Measurements from ENCODE around the gene GOLGA1.

GOLGA1 gene

GRCh38 chr9:124890179-124890578, 50.7 kb downstream of the GOLGA1 start:
- peaks cover 18 to 65% (median 52%) of the 10 kb centered on the region in 10 experiments for H3K4me1 ChIP-seq
- H3K4me2 ChIP-seq = no peak overlapping the region; a peak in 1 of 22 replicates
- peak overlapping the region in 4 of 11 experiments; percentile 91 to 95 (median 94); a peak in 6 of 22 replicates for H3K27ac ChIP-seq
- no peak overlapping the region for H3K9ac ChIP-seq
- H3K4me3 ChIP-seq = no peak overlapping the region
- no peaks in the 10 kb centered on the region for H3K27me3 ChIP-seq
- no peak for TF ChIP-seq Cebpa-rat (IDR thresholded peaks at IDR 0.05)
- peaks cover 0 to 10% (median 0%) of the 10 kb centered on the region in 11 experiments; a peak in 4 of 22 replicates for H4K20me1 ChIP-seq
- H3K36me3 ChIP-seq = peaks cover 22 to 85% (median 43%) of the 10 kb centered on the region in 11 experiments
- H3K9me3 ChIP-seq (replicated peaks in 1 of 11) = no peaks in the 10 kb centered on the region

DNA sequence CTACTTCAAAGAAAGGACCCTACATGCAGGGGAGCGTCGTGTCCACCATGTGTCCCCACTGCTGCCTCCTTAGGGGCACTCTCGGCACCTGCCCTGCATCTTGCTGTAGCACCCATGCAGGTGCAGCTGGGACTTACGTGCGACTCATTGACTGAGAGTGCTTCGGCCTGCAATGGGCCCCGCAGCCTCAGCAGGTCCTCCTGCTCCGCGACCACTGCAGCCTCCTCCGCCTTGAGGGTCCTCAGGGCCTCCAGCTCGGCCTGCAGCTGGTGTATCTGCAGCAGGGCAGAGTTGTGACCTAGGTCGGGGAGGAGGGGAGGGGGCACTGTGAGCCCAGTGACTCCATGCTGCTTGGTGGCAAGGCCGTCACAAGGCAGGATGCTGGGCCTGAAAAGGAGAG, 51.9 kb downstream of the GOLGA1 start:
- H3K9me3 ChIP-seq (replicated peaks in 1 of 11) = no peaks in the 10 kb centered on the region
- peaks cover 0 to 10% (median 0%) of the 10 kb centered on the region in 11 experiments; a peak in 3 of 22 replicates for H4K20me1 ChIP-seq
- H3K9ac ChIP-seq = peak overlapping the region in 3 of 11 experiments; percentile 9 to 80 (median 20); a peak in 2 of 22 replicates
- peaks cover 22 to 92% (median 41%) of the 10 kb centered on the region in 11 experiments for H3K36me3 ChIP-seq
- H3K4me2 ChIP-seq = peak overlapping the region in 8 of 11 experiments; percentile 63 to 95 (median 90); a peak in 15 of 22 replicates
- no peak overlapping the region for H3K4me3 ChIP-seq
- H3K27me3 ChIP-seq = no peaks in the 10 kb centered on the region
- H3K27ac ChIP-seq = peak overlapping the region in 5 of 11 experiments; percentile 20 to 95 (median 93); a peak in 9 of 22 replicates
- peaks cover 18 to 64% (median 54%) of the 10 kb centered on the region in 10 experiments for H3K4me1 ChIP-seq
- TF ChIP-seq Cebpa-rat (IDR thresholded peaks at IDR 0.05) = no peak

- H4K20me1 ChIP-seq = peaks cover 0 to 10% (median 0%) of the 10 kb centered on the region in 11 experiments; a peak in 3 of 22 replicates
- H3K27ac ChIP-seq = peak overlapping the region in 9 of 11 experiments; percentile 17 to 95 (median 83); a peak in 16 of 22 replicates
- peak overlapping the region; percentile 63 to 95 (median 89) for H3K4me2 ChIP-seq
- no peaks in the 10 kb centered on the region for H3K27me3 ChIP-seq
- no peaks in the 10 kb centered on the region for H3K9me3 ChIP-seq (replicated peaks in 1 of 11)
- no peak for TF ChIP-seq Cebpa-rat (IDR thresholded peaks at IDR 0.05)
- H3K36me3 ChIP-seq = peaks cover 13 to 88% (median 33%) of the 10 kb centered on the region in 11 experiments
- peak overlapping the region in 4 of 10 experiments; percentile 4 to 41 (median 13); a peak in 5 of 20 replicates for H3K4me3 ChIP-seq
- peaks cover 18 to 73% (median 61%) of the 10 kb centered on the region in 10 experiments for H3K4me1 ChIP-seq
- H3K9ac ChIP-seq = peak overlapping the region in 10 of 11 experiments; percentile 17 to 84 (median 62); a peak in 18 of 22 replicates
Observed at GRCh38 chr9:124887832-124888231, 53.1 kb downstream of the GOLGA1 start.

- H3K4me2 ChIP-seq = peak overlapping the region; percentile 63 to 95 (median 89)
- peaks cover 0 to 18% (median 0%) of the 10 kb centered on the region in 11 experiments; a peak in 6 of 22 replicates for H4K20me1 ChIP-seq
- peak overlapping the region in 7 of 10 experiments; percentile 8 to 41 (median 28); a peak in 9 of 20 replicates for H3K4me3 ChIP-seq
- peak in 8 of 11 experiments; percentile 60 to 99 (median 94); a peak in 16 of 22 replicates for TF ChIP-seq Cebpa-rat (IDR thresholded peaks at IDR 0.05)
- no peaks in the 10 kb centered on the region for H3K9me3 ChIP-seq (replicated peaks in 1 of 11)
- H3K4me1 ChIP-seq = peaks cover 24 to 82% (median 69%) of the 10 kb centered on the region in 10 experiments
- peaks cover 13 to 85% (median 30%) of the 10 kb centered on the region in 11 experiments for H3K36me3 ChIP-seq
- H3K9ac ChIP-seq = peak overlapping the region; percentile 11 to 84 (median 61); a peak in 18 of 22 replicates
- no peaks in the 10 kb centered on the region for H3K27me3 ChIP-seq
- H3K27ac ChIP-seq = peak overlapping the region in 9 of 11 experiments; percentile 17 to 95 (median 83); a peak in 17 of 22 replicates
Observed at GRCh38 chr9:124886866-124887492, 53.9 kb downstream of the GOLGA1 start.

- Histone ChIP-seq H4K20me1 (peaks cover 0 to 23% (median 0%) of the 10 kb centered on the region in 11 experiments; a peak in 6 of 22 replicates), H3K4me1 (peaks cover 24 to 87% (median 75%) of the 10 kb centered on the region in 10 experiments), H3K4me3 (peak overlapping the region in 4 of 10 experiments; percentile 22 to 28 (median 26); a peak in 4 of 20 replicates), H3K27me3 (no peaks in the 10 kb centered on the region), H3K27ac (peak overlapping the region in 8 of 11 experiments; percentile 62 to 95 (median 87); a peak in 17 of 22 replicates), H3K9me3 (replicated peaks in 1 of 11) (no peaks in the 10 kb centered on the region), H3K36me3 (peaks cover 13 to 85% (median 32%) of the 10 kb centered on the region in 11 experiments), H3K4me2 (peak overlapping the region in 10 of 11 experiments; percentile 63 to 95 (median 90); a peak in 20 of 22 replicates), H3K9ac (peak overlapping the region in 8 of 11 experiments; percentile 52 to 84 (median 72); a peak in 15 of 22 replicates)
- TF ChIP-seq Cebpa-rat (IDR thresholded peaks at IDR 0.05) = no peak
Observed at GRCh38 chr9:124886461-124886860, 54.4 kb downstream of the GOLGA1 start.

- peak overlapping the region in 4 of 11 experiments; percentile 80 to 84 (median 80); a peak in 8 of 22 replicates for H3K9ac ChIP-seq
- peaks cover 0 to 32% (median 0%) of the 10 kb centered on the region in 11 experiments; a peak in 8 of 22 replicates for H4K20me1 ChIP-seq
- TF ChIP-seq Cebpa-rat (IDR thresholded peaks at IDR 0.05) = no peak
- H3K36me3 ChIP-seq = peaks cover 12 to 85% (median 30%) of the 10 kb centered on the region in 11 experiments; a peak in 21 of 22 replicates
- H3K4me1 ChIP-seq = peaks cover 24 to 96% (median 84%) of the 10 kb centered on the region in 10 experiments
- H3K4me2 ChIP-seq = peak overlapping the region in 7 of 11 experiments; percentile 63 to 95 (median 92); a peak in 14 of 22 replicates
- no peaks in the 10 kb centered on the region for H3K27me3 ChIP-seq
- no peak overlapping the region for H3K4me3 ChIP-seq
- peak overlapping the region in 6 of 11 experiments; percentile 71 to 95 (median 92); a peak in 13 of 22 replicates for H3K27ac ChIP-seq
- no peaks in the 10 kb centered on the region for H3K9me3 ChIP-seq (replicated peaks in 1 of 11)
Observed at GRCh38 chr9:124885551-124885950, 55.3 kb downstream of the GOLGA1 start.

- Histone ChIP-seq H3K36me3 (peaks cover 7 to 85% (median 28%) of the 10 kb centered on the region in 11 experiments; a peak in 21 of 22 replicates), H3K9me3 (replicated peaks in 1 of 11) (no peaks in the 10 kb centered on the region), H3K27me3 (no peaks in the 10 kb centered on the region), H3K27ac (peak overlapping the region in 5 of 11 experiments; percentile 5 to 95 (median 93); a peak in 9 of 22 replicates), H3K4me1 (peaks cover 24 to 100% (median 94%) of the 10 kb centered on the region in 10 experiments), H3K4me3 (no peak overlapping the region), H3K9ac (peak overlapping the region in 1 of 11 experiments; percentile 18; a peak in 1 of 22 replicates), H4K20me1 (peaks cover 0 to 42% (median 7%) of the 10 kb centered on the region in 11 experiments; a peak in 13 of 22 replicates), H3K4me2 (peak overlapping the region in 8 of 11 experiments; percentile 33 to 95 (median 64); a peak in 16 of 22 replicates)
- TF ChIP-seq Cebpa-rat (IDR thresholded peaks at IDR 0.05) = no peak
Observed at GRCh38 chr9:124884376-124884775, 56.5 kb downstream of the GOLGA1 start.

DNA sequence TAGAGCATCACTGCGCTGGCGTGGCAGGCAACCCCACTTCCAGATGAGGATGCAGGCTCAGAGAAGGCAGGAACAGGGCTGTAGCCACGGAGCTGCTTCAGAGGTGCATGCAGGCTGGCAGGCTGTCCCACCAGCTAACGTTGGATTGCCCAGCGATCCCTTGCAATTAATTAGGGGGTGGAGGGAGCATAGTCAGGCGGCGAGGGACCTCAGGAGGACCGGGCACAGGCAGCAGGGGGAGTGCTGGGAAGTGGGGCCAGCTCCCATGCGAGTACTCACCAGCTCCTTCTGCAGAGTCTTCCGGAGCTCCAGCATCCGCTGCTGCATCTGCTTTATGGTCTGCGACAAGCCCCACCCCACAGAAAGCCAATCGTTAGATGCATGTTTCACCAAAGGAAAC, 58.7 kb downstream of the GOLGA1 start:
- H3K9me3 ChIP-seq (replicated peaks in 1 of 11) = no peaks in the 10 kb centered on the region
- H3K27me3 ChIP-seq = no peaks in the 10 kb centered on the region
- peaks cover 10 to 80% (median 75%) of the 10 kb centered on the region in 10 experiments for H3K4me1 ChIP-seq
- peaks cover 13 to 53% (median 24%) of the 10 kb centered on the region in 11 experiments for H4K20me1 ChIP-seq
- peaks cover 23 to 92% (median 41%) of the 10 kb centered on the region in 11 experiments for H3K36me3 ChIP-seq
- H3K4me2 ChIP-seq = peak overlapping the region; percentile 2 to 95 (median 79); a peak in 21 of 22 replicates
- peak overlapping the region in 8 of 11 experiments; percentile 6 to 65 (median 34); a peak in 11 of 22 replicates for H3K9ac ChIP-seq
- 0 out of 20 replicates have a peak overlapping the region, but pooled peaks of 1 of the 10 experiments have one; percentile 7 for H3K4me3 ChIP-seq
- H3K27ac ChIP-seq = peak overlapping the region in 5 of 11 experiments; percentile 35 to 95 (median 91); a peak in 10 of 22 replicates
- no peak for TF ChIP-seq Cebpa-rat (IDR thresholded peaks at IDR 0.05)
